ENCODE results near the gene PVR.

DNA sequence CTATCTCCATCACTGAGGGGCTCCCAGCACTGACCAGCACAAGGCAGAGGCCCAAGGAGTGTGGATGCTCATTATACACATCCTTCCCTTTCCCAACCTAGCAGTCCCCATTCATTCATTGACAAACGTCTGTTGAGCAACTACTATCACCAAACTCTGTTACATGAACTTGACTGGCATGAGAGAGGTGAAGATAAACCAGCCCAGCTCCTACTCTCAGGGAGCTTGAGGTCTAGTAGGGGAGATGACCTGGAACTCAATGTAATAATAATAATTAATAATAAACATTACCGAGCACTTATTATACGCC lies 46.4 kb downstream of the PVR start:
- TF ChIP-seq, protein P1, sequence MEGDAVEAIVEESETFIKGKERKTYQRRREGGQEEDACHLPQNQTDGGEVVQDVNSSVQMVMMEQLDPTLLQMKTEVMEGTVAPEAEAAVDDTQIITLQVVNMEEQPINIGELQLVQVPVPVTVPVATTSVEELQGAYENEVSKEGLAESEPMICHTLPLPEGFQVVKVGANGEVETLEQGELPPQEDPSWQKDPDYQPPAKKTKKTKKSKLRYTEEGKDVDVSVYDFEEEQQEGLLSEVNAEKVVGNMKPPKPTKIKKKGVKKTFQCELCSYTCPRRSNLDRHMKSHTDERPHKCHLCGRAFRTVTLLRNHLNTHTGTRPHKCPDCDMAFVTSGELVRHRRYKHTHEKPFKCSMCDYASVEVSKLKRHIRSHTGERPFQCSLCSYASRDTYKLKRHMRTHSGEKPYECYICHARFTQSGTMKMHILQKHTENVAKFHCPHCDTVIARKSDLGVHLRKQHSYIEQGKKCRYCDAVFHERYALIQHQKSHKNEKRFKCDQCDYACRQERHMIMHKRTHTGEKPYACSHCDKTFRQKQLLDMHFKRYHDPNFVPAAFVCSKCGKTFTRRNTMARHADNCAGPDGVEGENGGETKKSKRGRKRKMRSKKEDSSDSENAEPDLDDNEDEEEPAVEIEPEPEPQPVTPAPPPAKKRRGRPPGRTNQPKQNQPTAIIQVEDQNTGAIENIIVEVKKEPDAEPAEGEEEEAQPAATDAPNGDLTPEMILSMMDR (IDR thresholded peaks at IDR 0.05; ENCODE audit: low read depth, low read length, poor library complexity, severe bottlenecking), result no peak
- no peak for TF ChIP-seq EZH2phosphoT487 (IDR thresholded peaks at IDR 0.05; ENCODE audit: borderline replicate concordance, low read length)

All from DOHH2 (cell line).